ENCODE results near the gene CNIH2. TPM values are rescaled to one million over a fixed set of nuclear protein-coding genes. Genes with fewer than 3 reads are reported as not detected.

CNIH2 gene
- total RNA-seq, 3 donors from 2014 or later, result 1.0 to 1.9 (median 1.3) TPM

GRCh38 chr11:66267379-66268243 is 10.4 kb upstream of the CNIH2 start:
- Histone ChIP-seq H3K9me3 (no peaks in the 10 kb centered on the region), H3K4me1 (ENCODE audit: low read depth) (peaks cover 16% of the 10 kb centered on the region), H3K4me3 (peak overlapping the region; percentile 88), H3K36me3 (ENCODE audit: low read depth) (peaks cover 3% of the 10 kb centered on the region)
- no peak for TF ChIP-seq CTCF (IDR thresholded peaks at IDR 0.05)
- intact Hi-C loops (cut with DNase I, micrococcal nuclease), result no loop called here
- peak; percentile 93 to 94 (median 94) for DNase-seq
- peak; percentile 79 for ATAC-seq

- Histone ChIP-seq H3K9me3 (no peaks in the 10 kb centered on the region), H3K4me1 (ENCODE audit: low read depth) (peaks cover 16% of the 10 kb centered on the region), H3K4me3 (peak within 1 kb of the TSS; percentile 88), H3K36me3 (ENCODE audit: low read depth) (peaks cover 3% of the 10 kb centered on the region)
- TF ChIP-seq CTCF (IDR thresholded peaks at IDR 0.05), result no peak
- ATAC-seq (peak; percentile 89), DNase-seq (peak; percentile 100)
- intact Hi-C loops (cut with DNase I, micrococcal nuclease), result no loop called here
These were observed 9.6 kb upstream of the CNIH2 start, which contains the start of gene RAB1B for GRCh38 chr11:66268244-66268951. Gene RAB1B, plus strand, starts transcription at chr11:66268639. Its CDS starts 41 bp downstream, at chr11:66268680.

GRCh38 chr11:66268952-66269905 is 8.7 kb upstream of the CNIH2 start:
- peak overlapping the region; percentile 88 for H3K4me3 ChIP-seq
- intact Hi-C loops (cut with DNase I, micrococcal nuclease), result no loop called here
- peaks cover 16% of the 10 kb centered on the region for H3K4me1 ChIP-seq (ENCODE audit: low read depth)
- no peak for TF ChIP-seq CTCF (IDR thresholded peaks at IDR 0.05)
- H3K36me3 ChIP-seq (ENCODE audit: low read depth), result peaks cover 3% of the 10 kb centered on the region
- no peaks in the 10 kb centered on the region for H3K9me3 ChIP-seq
- peak in 2 of 3 donors; percentile 59 to 70 for DNase-seq
- no peak for ATAC-seq

DNA sequence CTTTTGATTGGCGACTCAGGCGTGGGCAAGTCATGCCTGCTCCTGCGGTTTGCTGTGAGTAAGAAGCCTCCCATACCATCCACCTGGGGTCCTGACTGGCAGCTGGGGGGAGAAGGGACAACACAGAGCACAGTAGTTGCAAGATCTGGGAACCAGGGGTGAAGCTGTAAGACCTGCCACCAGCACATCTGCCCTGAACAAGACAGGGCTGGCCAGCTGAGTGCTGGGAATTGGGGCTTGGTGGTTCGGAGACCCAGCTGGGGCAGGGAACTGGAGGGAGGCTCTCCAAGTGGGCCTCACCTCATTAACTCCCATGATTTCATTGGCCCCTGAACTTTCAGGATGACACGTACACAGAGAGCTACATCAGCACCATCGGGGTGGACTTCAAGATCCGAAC is 6.2 kb upstream of the CNIH2 start:
- no peak for ATAC-seq
- H3K36me3 ChIP-seq (ENCODE audit: low read depth), result peaks cover 3% of the 10 kb centered on the region
- TF ChIP-seq CTCF (IDR thresholded peaks at IDR 0.05), result no peak
- no peak overlapping the region for H3K4me3 ChIP-seq
- H3K4me1 ChIP-seq (ENCODE audit: low read depth), result peaks cover 12% of the 10 kb centered on the region
- H3K9me3 ChIP-seq, result no peaks in the 10 kb centered on the region
- no peak for DNase-seq
- intact Hi-C loops (cut with DNase I, micrococcal nuclease), result no loop called here

GRCh38 chr11:66272596-66272995 is 5.4 kb upstream of the CNIH2 start:
- intact Hi-C loops (cut with DNase I, micrococcal nuclease), result no loop called here
- Histone ChIP-seq H3K9me3 (no peaks in the 10 kb centered on the region), H3K4me1 (ENCODE audit: low read depth) (peaks cover 10% of the 10 kb centered on the region), H3K36me3 (ENCODE audit: low read depth) (peaks cover 3% of the 10 kb centered on the region), H3K4me3 (no peak overlapping the region)
- DNase-seq (no peak), ATAC-seq (no peak)
- TF ChIP-seq CTCF (IDR thresholded peaks at IDR 0.05), result no peak

All from mucosa of descending colon (tissue), 3 donors.